Lower leg skin (tissue), 4 donors: ENCODE measurements around the gene HAAO. TPM values are rescaled to one million over a fixed set of nuclear protein-coding genes. Genes with fewer than 3 reads are reported as not detected.
"Not testable (repeated sequence)": the region's sequence is repeated elsewhere in the genome, so short reads cannot be mapped to it uniquely, and the experiment has no call there.

ENCODE experiments used
- DNase-seq, 2 donors: peaks; one replicate each; pipeline ENCODE4 v3.0.0-alpha.2; 2019; ENCODE audit warnings: low spot score in 2 of 2
- H3K4me3 ChIP-seq: fragments of 200-600 bp; sonication (generic); 2 replicates; pipeline ENCODE4 v1.5.1; 2017; ENCODE audit warnings: mild to moderate bottlenecking, low read depth; ENCODE audit not compliant: poor library complexity, severe bottlenecking
- POLR2A ChIP-seq, 2 donors: fragments of 450-650 bp; IDR thresholded peaks; one replicate each; pipeline ENCODE4 v1.6.1; 2016 to 2017; ENCODE audit warnings: antibody characterized with exemption in 2 of 2, mild to moderate bottlenecking in 1 of 2, moderate library complexity in 1 of 2
- WGBS, 2 donors: methylation state at CpG; one replicate each; pipeline ENCODE4 v1.1.5; 2018; 5-methylcytosine and 5-hydroxymethylcytosine counted together
- intact Hi-C: fragments of 100-400 bp; cut with DNase I; formaldehyde crosslinking; loops from one replicate; pipeline ENCODE4 v1.15.0; 2023; ENCODE audit warnings: low total_unique reads
- total RNA-seq, 4 donors: library from RNA; depleted of rRNA; stranded (reverse); fragments of >200 nt; gene quantifications; one replicate each; pipeline ENCODE4 v1.1.0, GENCODE V29; 2016
- TF ChIP-seq, protein P1 (sequence below), 3 donors: fragments of 450-650 bp; IDR thresholded peaks; one replicate each; pipeline ENCODE4 v1.5.1; 2016; ENCODE audit warnings: antibody characterized with exemption in 3 of 3, mild to moderate bottlenecking in 3 of 3, moderate library complexity in 2 of 3

HAAO gene
- total RNA-seq, 4 donors from 2014 or later = 1.7 to 4.3 (median 3.3) TPM

- intact Hi-C loops = no loop called here
- peak; percentile 78 to 91 for DNase-seq
- WGBS, 2 donors = 64 to 68% methylated on average over 5 of the region's 5 CpGs
Measured at GRCh38 chr2:42835577-42836371, 43.4 kb upstream of the HAAO start.

GRCh38 chr2:42834161-42834560, 41.8 kb upstream of the HAAO start:
- DNase-seq = peak in 1 of 2 donors; percentile 53
- intact Hi-C loops = loop anchor here (5.0 kb wide), 1 partner anchor 398 kb away; no protein-coding TSS in a partner anchor
- WGBS, 2 donors = 97 to 99% methylated on average over 6 of the region's 7 CpGs
- H3K4me3 ChIP-seq = no peak overlapping the region
- TF ChIP-seq, protein P1, sequence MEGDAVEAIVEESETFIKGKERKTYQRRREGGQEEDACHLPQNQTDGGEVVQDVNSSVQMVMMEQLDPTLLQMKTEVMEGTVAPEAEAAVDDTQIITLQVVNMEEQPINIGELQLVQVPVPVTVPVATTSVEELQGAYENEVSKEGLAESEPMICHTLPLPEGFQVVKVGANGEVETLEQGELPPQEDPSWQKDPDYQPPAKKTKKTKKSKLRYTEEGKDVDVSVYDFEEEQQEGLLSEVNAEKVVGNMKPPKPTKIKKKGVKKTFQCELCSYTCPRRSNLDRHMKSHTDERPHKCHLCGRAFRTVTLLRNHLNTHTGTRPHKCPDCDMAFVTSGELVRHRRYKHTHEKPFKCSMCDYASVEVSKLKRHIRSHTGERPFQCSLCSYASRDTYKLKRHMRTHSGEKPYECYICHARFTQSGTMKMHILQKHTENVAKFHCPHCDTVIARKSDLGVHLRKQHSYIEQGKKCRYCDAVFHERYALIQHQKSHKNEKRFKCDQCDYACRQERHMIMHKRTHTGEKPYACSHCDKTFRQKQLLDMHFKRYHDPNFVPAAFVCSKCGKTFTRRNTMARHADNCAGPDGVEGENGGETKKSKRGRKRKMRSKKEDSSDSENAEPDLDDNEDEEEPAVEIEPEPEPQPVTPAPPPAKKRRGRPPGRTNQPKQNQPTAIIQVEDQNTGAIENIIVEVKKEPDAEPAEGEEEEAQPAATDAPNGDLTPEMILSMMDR (IDR thresholded peaks at IDR 0.05) = no peak
- no peak for TF ChIP-seq POLR2A (IDR thresholded peaks at IDR 0.05)

More at GRCh38 chr2:42835577-42836371, 43.4 kb upstream of the HAAO start:
- TF ChIP-seq, protein P1 (IDR thresholded peaks at IDR 0.05) = no peak
- TF ChIP-seq POLR2A (IDR thresholded peaks at IDR 0.05) = no peak
- H3K4me3 ChIP-seq = no peak overlapping the region

DNA sequence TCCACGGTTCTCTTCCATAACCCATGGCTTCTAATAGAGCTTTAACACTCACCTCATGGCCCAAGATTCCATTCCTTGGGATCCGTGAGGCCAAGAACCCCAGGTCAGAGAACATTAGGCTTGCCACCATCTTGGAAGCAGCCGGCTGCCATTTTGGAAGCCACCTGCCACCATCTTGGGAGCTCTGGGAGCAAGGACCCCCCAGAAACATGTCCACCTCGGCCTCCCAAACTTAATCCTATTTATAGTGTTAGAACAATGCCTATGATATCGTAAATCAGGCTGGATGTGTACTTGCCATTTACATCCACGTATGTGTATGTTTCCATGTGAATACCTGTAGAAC, 39.9 kb upstream of the HAAO start:
- TF ChIP-seq POLR2A (IDR thresholded peaks at IDR 0.05) = no peak
- TF ChIP-seq, protein P1 (IDR thresholded peaks at IDR 0.05) = no peak
- WGBS, 2 donors = 84 to 93% methylated on average over 6 of the region's 6 CpGs
- no peak overlapping the region for H3K4me3 ChIP-seq
- intact Hi-C loops = loop anchor here (5.0 kb wide), 1 partner anchor 400 kb away; no protein-coding TSS in a partner anchor
- DNase-seq = no peak

DNA sequence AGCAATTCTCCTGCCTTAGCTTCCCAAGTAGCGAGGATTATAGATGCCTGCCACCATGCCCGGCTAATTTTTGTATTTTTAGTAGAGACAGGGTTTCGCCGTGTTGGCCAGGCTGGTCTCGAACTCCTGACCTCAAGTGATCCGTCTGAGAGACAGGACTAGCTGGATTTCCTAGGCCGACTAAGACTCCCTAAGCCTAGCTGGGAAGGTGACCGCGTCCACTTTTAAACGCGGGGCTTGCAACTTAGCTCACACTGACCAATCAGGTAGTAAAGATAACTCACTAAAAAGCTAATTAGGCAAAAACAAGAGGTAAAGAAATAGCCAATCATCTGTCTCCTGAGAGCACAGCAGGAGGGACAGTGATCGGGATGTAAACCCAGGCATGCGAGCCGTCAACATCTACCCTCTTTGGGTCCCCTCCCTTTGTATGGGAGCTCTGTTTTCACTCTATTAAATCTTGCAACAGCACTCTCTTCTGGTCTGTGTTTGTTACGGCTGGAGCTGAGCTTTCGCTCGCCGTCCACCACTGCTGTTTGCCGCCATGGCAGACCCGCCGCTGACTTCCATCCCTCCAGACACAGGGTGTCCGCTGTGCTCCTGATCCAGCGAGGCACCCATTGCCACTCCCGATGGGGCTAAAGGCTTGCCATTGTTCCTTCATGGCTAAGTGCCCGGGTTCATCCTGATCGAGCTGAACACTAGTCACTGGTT, 39.3 kb upstream of the HAAO start:
- WGBS, 2 donors = 96% methylated on average over 26 of the region's 26 CpGs
- intact Hi-C loops = loop anchor here (5.0 kb wide), 1 partner anchor 401 kb away; no protein-coding TSS in a partner anchor
- peak in 1 of 2 donors; percentile 76 for DNase-seq
- not testable (repeated sequence) for H3K4me3 ChIP-seq

GRCh38 chr2:42830922-42831574, 38.7 kb upstream of the HAAO start:
- WGBS, 2 donors = 90 to 95% methylated on average over 6 of the region's 6 CpGs
- intact Hi-C loops = loop anchor here (5.0 kb wide), 1 partner anchor 401 kb away; no protein-coding TSS in a partner anchor
- DNase-seq = peak in 1 of 2 donors; percentile 57
- H3K4me3 ChIP-seq = no peak overlapping the region
- TF ChIP-seq, protein P1 (IDR thresholded peaks at IDR 0.05) = no peak
- no peak for TF ChIP-seq POLR2A (IDR thresholded peaks at IDR 0.05)
